Measurements from ENCODE around the gene BICDL1. TPM values are rescaled to one million over a fixed set of nuclear protein-coding genes. Genes with fewer than 3 reads are reported as not detected.
"Not testable (repeated sequence)": the region's sequence is repeated elsewhere in the genome, so short reads cannot be mapped to it uniquely, and the experiment has no call there.

BICDL1 gene
- total RNA-seq: 10 to 100 TPM; 44.6 to 44.7 TPM

- peak; percentile 97 for DNase-seq
- Mint-ChIP-seq H3K9me3 (no peaks in the 10 kb centered on the region), H3K27me3 (peaks cover 9% of the 10 kb centered on the region), H3K27ac (peak within 1 kb of the TSS; percentile 82), H3K4me1 (peaks cover 38% of the 10 kb centered on the region), H3K36me3 (ENCODE audit: low read depth) (peaks cover 14% of the 10 kb centered on the region), H3K4me3 (peak within 1 kb of the TSS; percentile 79)
- ChIA-PET POLR2A (interaction anchor here (1.0 to 4.4 kb wide), 21 partner anchors 8 to 321 kb away, joined by 3 to 95 read pairs (median 6); partner anchors contain the start of genes PRKAB1, RAB35, RNU4-1 and RNU4-2), CTCF (interaction anchor here (0.6 to 2.6 kb wide), 13 partner anchors 12 to 213 kb away, joined by 3 to 29 read pairs (median 4); partner anchors contain the start of gene RPLP0)
Observed at GRCh38 chr12:119988472-119989360, at the start of gene BICDL1. BICDL1 (plus strand) TSS chr12:119989236; CDS start chr12:119989869, 633 bp downstream.

GRCh38 chr12:119940897-119941296 lies 48.1 kb upstream of the BICDL1 start:
- Mint-ChIP-seq H3K4me1 (no peaks in the 10 kb centered on the region), H3K27me3 (peaks cover 3% of the 10 kb centered on the region), H3K4me3 (no peak overlapping the region), H3K27ac (no peak overlapping the region), H3K9me3 (no peaks in the 10 kb centered on the region), H3K36me3 (ENCODE audit: low read depth) (no peaks in the 10 kb centered on the region)
- ChIA-PET POLR2A (no interaction called here), CTCF (interaction anchor here (1.4 to 1.8 kb wide), 2 partner anchors 8 to 32 kb away, joined by 4 to 5 read pairs; no protein-coding TSS in a partner anchor)
- DNase-seq: no peak

- no peaks in the 10 kb centered on the region for H3K4me1 Mint-ChIP-seq
- no peak for DNase-seq
- H3K36me3 Mint-ChIP-seq (ENCODE audit: low read depth): no peaks in the 10 kb centered on the region
- POLR2A ChIA-PET: no interaction called here
- H3K9me3 Mint-ChIP-seq: no peaks in the 10 kb centered on the region
- H3K27ac Mint-ChIP-seq: no peak overlapping the region
- no peak overlapping the region for H3K4me3 Mint-ChIP-seq
- H3K27me3 Mint-ChIP-seq: peaks cover 5% of the 10 kb centered on the region
- CTCF ChIA-PET: interaction anchor here (1.2 kb wide), 1 partner anchor 145 kb away, joined by 3 read pairs; no protein-coding TSS in a partner anchor
Observed at GRCh38 chr12:119942386-119942785, 46.6 kb upstream of the BICDL1 start.

- POLR2A ChIA-PET: no interaction called here
- Mint-ChIP-seq H3K27me3 (peaks cover 2% of the 10 kb centered on the region), H3K27ac (no peak overlapping the region), H3K9me3 (no peaks in the 10 kb centered on the region), H3K4me1 (no peaks in the 10 kb centered on the region), H3K36me3 (ENCODE audit: low read depth) (no peaks in the 10 kb centered on the region), H3K4me3 (no peak overlapping the region)
- CTCF ChIA-PET: no interaction called here
- DNase-seq: no peak
Observed at GRCh38 chr12:119946213-119946612, 42.8 kb upstream of the BICDL1 start.

GRCh38 chr12:119949145-119949544 lies 39.9 kb upstream of the BICDL1 start:
- DNase-seq: no peak
- Mint-ChIP-seq H3K36me3 (ENCODE audit: low read depth) (no peaks in the 10 kb centered on the region), H3K9me3 (no peaks in the 10 kb centered on the region), H3K27me3 (peaks cover 2% of the 10 kb centered on the region), H3K4me1 (no peaks in the 10 kb centered on the region), H3K4me3 (no peak overlapping the region), H3K27ac (no peak overlapping the region)
- ChIA-PET CTCF (interaction anchor here (0.9 to 1.9 kb wide), 3 partner anchors 9 to 98 kb away, joined by 4 to 5 read pairs (median 4); no protein-coding TSS in a partner anchor), POLR2A (no interaction called here)

GRCh38 chr12:119949594-119949993 lies 39.4 kb upstream of the BICDL1 start:
- H3K27me3 Mint-ChIP-seq: peaks cover 2% of the 10 kb centered on the region
- H3K4me1 Mint-ChIP-seq: no peaks in the 10 kb centered on the region
- POLR2A ChIA-PET: no interaction called here
- CTCF ChIA-PET: interaction anchor here (0.9 to 1.9 kb wide), 3 partner anchors 9 to 98 kb away, joined by 4 to 5 read pairs (median 4); no protein-coding TSS in a partner anchor
- H3K36me3 Mint-ChIP-seq (ENCODE audit: low read depth): no peaks in the 10 kb centered on the region
- H3K9me3 Mint-ChIP-seq: no peaks in the 10 kb centered on the region
- DNase-seq: no peak
- no peak overlapping the region for H3K27ac Mint-ChIP-seq
- no peak overlapping the region for H3K4me3 Mint-ChIP-seq

GRCh38 chr12:119956047-119956446 lies 33.0 kb upstream of the BICDL1 start:
- no peak for DNase-seq
- H3K4me3 Mint-ChIP-seq: no peak overlapping the region
- H3K27me3 Mint-ChIP-seq: peaks cover 7% of the 10 kb centered on the region
- peaks cover 9% of the 10 kb centered on the region for H3K36me3 Mint-ChIP-seq (ENCODE audit: low read depth)
- no peaks in the 10 kb centered on the region for H3K4me1 Mint-ChIP-seq
- H3K27ac Mint-ChIP-seq: no peak overlapping the region
- ChIA-PET CTCF (no interaction called here), POLR2A (no interaction called here)
- H3K9me3 Mint-ChIP-seq: peaks cover 21% of the 10 kb centered on the region

GRCh38 chr12:119957135-119957534 lies 31.9 kb upstream of the BICDL1 start:
- DNase-seq: no peak
- ChIA-PET CTCF (no interaction called here), POLR2A (no interaction called here)
- H3K36me3 Mint-ChIP-seq (ENCODE audit: low read depth): peaks cover 9% of the 10 kb centered on the region
- no peak overlapping the region for H3K4me3 Mint-ChIP-seq
- H3K4me1 Mint-ChIP-seq: no peaks in the 10 kb centered on the region
- peaks cover 7% of the 10 kb centered on the region for H3K27me3 Mint-ChIP-seq
- no peak overlapping the region for H3K27ac Mint-ChIP-seq
- peaks cover 21% of the 10 kb centered on the region for H3K9me3 Mint-ChIP-seq

GRCh38 chr12:119959435-119959834 lies 29.6 kb upstream of the BICDL1 start:
- Mint-ChIP-seq H3K27ac (no peak overlapping the region), H3K9me3 (peaks cover 21% of the 10 kb centered on the region), H3K27me3 (peaks cover 7% of the 10 kb centered on the region), H3K36me3 (ENCODE audit: low read depth) (peaks cover 9% of the 10 kb centered on the region), H3K4me1 (peaks cover 2% of the 10 kb centered on the region), H3K4me3 (no peak overlapping the region)
- no peak for DNase-seq
- POLR2A ChIA-PET: no interaction called here
- CTCF ChIA-PET: no interaction called here

- Mint-ChIP-seq H3K4me1 (peaks cover 2% of the 10 kb centered on the region), H3K27me3 (peaks cover 6% of the 10 kb centered on the region), H3K4me3 (no peak overlapping the region), H3K9me3 (no peaks in the 10 kb centered on the region), H3K27ac (no peak overlapping the region), H3K36me3 (ENCODE audit: low read depth) (no peaks in the 10 kb centered on the region)
- no peak for DNase-seq
- POLR2A ChIA-PET: no interaction called here
- CTCF ChIA-PET: no interaction called here
Observed at GRCh38 chr12:119964123-119964522, 24.9 kb upstream of the BICDL1 start.

GRCh38 chr12:119964929-119965328 lies 24.1 kb upstream of the BICDL1 start:
- H3K4me1 Mint-ChIP-seq: peaks cover 2% of the 10 kb centered on the region
- no peaks in the 10 kb centered on the region for H3K9me3 Mint-ChIP-seq
- ChIA-PET POLR2A (no interaction called here), CTCF (no interaction called here)
- H3K27me3 Mint-ChIP-seq: peaks cover 6% of the 10 kb centered on the region
- H3K36me3 Mint-ChIP-seq (ENCODE audit: low read depth): no peaks in the 10 kb centered on the region
- DNase-seq: no peak
- H3K27ac Mint-ChIP-seq: no peak overlapping the region
- no peak overlapping the region for H3K4me3 Mint-ChIP-seq

- no peak overlapping the region for H3K4me3 Mint-ChIP-seq
- ChIA-PET POLR2A (interaction anchor here (0.9 kb wide), 1 partner anchor 8 kb away, joined by 6 read pairs; the partner anchor contains the start of gene BICDL1), CTCF (no interaction called here)
- no peaks in the 10 kb centered on the region for H3K9me3 Mint-ChIP-seq
- no peaks in the 10 kb centered on the region for H3K36me3 Mint-ChIP-seq (ENCODE audit: low read depth)
- H3K4me1 Mint-ChIP-seq: peaks cover 12% of the 10 kb centered on the region
- no peak for DNase-seq
- H3K27ac Mint-ChIP-seq: no peak overlapping the region
- peaks cover 12% of the 10 kb centered on the region for H3K27me3 Mint-ChIP-seq
Observed at GRCh38 chr12:119980242-119980641, 8.8 kb upstream of the BICDL1 start.

GRCh38 chr12:119980702-119981101 lies 8.3 kb upstream of the BICDL1 start:
- Mint-ChIP-seq H3K4me1 (peaks cover 12% of the 10 kb centered on the region), H3K27me3 (peaks cover 12% of the 10 kb centered on the region)
- DNase-seq; H3K4me3 Mint-ChIP-seq; H3K36me3 Mint-ChIP-seq (ENCODE audit: low read depth); H3K27ac Mint-ChIP-seq; H3K9me3 Mint-ChIP-seq: not testable (repeated sequence)
- CTCF ChIA-PET: interaction anchor here (0.9 kb wide), 1 partner anchor 103 kb away, joined by 3 read pairs; the partner anchor contains the start of gene CIT
- POLR2A ChIA-PET: interaction anchor here (0.9 kb wide), 1 partner anchor 8 kb away, joined by 6 read pairs; the partner anchor contains the start of gene BICDL1
